ENCODE results near the gene LGALS9.
"Not testable (repeated sequence)": the region's sequence is repeated elsewhere in the genome, so short reads cannot be mapped to it uniquely, and the experiment has no call there.

LGALS9 gene

DNA sequence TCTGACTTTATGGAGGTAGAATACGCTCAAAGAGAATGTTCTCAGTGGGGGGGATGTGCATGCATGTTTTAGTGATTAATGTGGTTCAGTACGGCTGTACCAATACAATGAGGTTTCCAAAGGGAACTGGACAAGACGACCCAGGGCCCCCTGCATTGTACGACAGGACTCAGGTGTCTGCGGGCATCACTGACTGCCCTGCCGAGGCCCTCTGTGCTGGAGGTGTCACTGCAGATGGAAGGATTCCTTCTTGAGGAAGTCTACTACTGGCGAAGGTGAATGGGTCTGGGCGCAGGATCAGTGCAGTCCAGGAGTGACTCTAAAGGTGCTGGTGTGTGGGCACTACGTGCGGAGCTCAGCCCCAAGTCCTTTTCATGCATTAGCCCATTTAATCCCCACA is 3.5 kb upstream of the LGALS9 start:
- no peak for FAIRE-seq
- DNase-seq (ENCODE audit: low spot score), result no peak

DNA sequence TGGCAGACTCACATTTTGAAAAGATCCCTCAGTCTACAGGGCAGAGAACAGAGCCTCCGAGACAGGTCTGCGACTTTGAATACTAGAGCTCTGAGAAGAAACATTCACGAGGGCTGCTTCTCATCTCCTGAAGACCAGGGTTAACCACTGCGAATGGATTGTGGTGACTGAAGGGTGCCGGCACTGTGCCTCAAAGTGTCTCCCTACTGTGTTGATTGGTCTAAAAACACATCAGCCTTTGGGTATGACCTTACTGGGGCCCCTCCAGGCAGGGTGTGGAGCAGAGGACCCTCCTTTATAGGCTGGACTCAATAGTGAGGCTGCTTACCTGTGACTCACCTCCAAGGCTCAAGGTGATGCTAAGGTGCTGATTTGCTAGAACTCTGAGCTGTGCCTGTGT is 2.6 kb upstream of the LGALS9 start:
- DNase-seq (ENCODE audit: low spot score) (no peak), FAIRE-seq (no peak)

DNA sequence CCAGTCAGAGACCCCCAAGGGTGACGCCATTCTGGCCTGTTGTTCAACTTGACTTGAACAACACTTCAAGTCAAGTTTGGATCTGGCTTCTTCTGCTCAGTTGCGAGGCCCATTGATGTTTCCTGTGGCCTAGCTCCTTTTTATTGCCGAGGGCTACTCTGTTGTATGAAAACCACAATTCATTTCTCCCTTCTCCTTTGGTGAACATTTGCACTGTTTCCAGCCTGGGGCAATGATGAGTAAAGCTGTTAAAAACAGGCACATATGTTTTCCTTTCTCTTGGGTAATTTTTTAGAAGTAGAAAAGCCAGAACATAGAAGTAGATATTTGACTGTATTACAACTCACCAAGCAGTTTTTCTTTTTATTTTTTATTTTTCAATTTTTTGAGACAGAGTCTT is 1.7 kb upstream of the LGALS9 start:
- DNase-seq (ENCODE audit: low spot score); FAIRE-seq: not testable (repeated sequence)

DNA sequence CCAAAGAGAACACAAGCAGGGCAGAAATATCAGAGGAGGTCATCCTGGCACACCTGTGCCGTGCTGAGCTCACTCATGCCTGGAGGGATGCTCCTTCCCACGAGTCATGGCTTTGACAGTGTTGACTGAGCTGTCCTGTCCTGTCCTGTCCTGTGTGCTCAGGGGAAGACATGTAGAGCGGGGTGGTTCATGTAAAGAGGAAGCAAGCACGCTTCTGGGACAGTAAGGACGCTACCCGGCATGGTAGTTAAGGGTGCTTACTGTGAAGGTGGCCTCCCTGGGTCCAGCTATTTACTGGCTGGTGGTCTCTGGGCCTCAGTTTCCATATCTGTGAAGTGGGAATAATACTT is 398 bp downstream of the LGALS9 start:
- no peak for DNase-seq (ENCODE audit: low spot score)
- no peak for FAIRE-seq

DNA sequence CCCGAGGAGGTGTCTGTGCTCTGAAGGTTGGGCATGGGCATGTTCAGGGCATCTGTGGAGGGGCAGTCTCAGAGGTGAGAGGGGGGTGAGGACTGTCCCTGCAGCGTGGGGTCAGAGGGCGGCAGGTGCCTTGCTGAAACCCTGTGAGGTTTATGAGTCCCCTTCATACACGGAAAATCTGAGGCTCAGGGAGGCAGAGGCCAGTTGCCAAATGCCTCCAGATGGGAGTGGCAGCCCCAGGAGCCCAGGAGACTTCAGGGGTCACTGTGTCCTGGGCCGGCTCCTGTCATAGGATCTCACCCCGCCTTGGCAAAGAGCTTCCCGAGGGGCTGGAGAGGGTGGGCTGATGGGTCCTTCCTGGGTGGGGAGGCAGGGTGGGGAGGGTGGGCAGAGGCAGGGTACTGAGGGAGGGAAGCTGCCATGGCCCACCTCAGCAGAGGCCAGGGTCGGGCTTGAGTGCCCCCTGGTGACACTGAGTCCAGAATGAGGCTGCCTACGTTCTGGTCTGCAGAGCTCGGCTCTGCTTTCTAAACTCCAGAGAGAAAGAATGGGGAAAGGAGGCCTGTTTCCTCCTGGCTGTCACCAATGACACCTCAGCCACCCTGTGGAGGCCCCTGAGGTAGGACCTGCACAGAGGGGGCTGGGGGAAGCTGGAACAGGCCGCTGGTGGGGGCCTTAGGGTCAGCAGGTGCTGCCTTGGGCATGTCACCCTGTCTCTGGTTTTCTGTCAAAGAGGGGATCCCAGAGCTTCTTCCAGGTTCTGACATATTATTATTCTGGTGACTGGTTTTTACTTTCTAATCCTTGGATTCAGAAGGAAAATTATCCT is 1.1 kb downstream of the LGALS9 start:
- FAIRE-seq (no peak), DNase-seq (ENCODE audit: low spot score) (no peak)

DNA sequence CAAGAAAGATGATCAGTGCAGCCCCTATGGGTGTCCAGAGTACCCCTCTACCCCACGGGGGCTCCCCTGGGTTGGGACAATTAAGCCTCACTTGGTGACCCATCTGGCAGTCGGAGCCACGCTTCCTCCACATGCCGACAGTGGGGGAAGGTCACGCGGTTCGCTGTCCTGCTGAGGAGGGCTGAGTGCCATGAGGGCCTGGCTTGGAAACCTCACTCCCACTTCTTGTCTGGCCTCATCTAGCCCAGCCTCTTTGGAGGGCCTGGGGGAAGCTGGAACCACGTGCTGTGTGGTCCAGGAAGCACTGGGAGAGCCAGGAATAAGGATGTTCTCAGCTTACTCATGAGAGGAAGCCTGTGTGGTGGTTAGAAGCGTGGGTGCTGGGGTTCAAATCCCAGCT is 1.8 kb downstream of the LGALS9 start:
- FAIRE-seq, result not testable (repeated sequence)

DNA sequence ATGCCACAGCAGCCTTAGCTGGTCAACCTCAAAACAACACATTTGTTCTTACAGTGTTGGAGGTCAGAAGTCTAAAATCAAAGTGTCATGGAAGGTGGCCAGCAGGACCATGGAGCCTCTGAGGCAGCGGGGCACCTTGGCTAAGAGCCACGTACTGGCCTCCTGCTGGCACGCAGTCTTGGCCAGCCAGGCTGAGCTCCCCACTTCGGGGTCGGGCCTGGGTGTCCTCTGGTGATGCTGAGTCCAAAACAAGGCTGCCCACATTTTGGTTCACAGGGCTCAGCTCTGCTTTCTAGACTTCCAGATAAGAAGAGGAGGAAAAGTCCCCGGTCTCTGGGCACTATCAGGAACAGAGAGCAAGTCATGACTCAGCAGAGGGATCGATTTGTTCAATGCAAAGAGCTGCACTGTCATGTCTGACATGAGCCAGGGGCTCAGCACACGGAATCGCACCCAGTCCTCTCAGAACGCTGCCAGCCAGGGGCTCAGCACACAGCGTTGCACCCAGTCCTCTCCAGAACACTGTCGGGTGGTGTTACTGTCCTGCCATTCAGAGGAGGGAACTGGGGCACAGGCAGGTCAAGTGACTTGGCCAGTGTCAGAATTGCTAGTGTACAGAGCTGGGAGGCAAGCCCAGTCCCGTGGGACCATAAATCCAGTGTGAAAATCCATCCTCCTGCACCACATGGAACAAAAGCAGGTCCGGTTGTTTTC is 2.5 kb downstream of the LGALS9 start:
- DNase-seq (ENCODE audit: low spot score) (no peak), FAIRE-seq (no peak)

More for the DNA sequence above, 1.8 kb downstream of the LGALS9 start:
- DNase-seq (ENCODE audit: low spot score), result not testable (repeated sequence)

DNA sequence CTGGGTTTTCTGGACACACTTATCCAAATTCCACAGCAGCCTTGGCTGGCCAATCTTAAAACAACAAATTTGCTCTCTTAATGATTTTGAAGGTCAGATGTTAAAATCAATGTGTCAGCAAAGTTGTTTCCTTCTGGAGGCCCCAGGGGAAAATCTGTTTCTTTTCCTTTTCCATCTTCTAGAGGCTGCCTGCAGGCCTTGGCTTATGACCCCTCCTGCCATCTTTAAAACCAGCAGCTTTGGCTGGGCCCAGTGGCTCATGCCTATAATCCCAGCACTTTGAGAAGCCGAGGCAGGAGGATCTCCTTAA is 3.0 kb downstream of the LGALS9 start:
- DNase-seq (ENCODE audit: low spot score) (no peak), FAIRE-seq (no peak)

DNA sequence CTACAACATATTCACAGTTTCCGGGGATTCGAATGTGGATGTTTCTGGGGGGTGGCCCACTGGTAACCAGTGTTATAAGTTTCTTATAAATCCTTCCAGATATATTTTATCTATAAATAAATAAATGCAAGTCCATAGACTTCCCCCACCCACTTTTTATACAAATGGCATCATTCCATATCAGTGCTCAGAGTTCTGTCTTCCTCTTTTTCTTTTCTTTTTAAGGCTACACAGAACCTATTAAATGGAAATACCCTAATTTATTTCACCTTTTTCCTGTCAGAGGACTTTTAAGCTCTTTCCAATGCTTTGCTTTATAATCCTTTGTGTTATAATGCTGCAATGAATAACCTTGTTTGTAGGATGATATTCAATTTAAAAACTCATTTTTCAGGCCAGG is 3.8 kb downstream of the LGALS9 start:
- no peak for DNase-seq (ENCODE audit: low spot score)

DNA sequence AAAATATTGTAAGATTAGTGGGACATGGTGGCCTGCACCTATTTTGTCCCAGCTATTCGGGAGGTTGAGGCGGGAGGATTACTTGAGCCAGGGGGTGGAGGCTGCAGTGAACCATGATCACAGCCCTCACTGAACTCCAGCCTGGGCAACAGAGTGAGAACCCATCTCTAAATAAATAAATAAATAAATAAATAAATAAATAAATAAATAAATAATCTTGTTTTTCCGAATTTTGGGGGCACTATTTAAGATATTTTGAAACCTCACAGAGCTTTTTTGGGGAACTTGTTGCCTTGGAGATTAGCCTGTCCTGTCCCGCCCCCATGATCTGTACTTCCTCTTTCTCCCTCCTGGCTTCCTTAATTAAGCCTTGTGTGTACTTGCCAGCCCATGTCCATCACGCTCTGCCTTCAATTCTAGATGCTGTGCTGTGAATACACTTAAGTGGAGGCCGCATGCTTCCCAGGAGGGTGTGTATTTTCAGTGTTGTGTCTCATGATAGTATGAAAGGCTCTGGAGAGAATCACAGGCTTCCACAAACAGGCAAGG is 4.4 kb downstream of the LGALS9 start:
- DNase-seq (ENCODE audit: low spot score), result no peak
- no peak for FAIRE-seq

More for the DNA sequence above, 3.8 kb downstream of the LGALS9 start:
- FAIRE-seq, result no peak

DNA sequence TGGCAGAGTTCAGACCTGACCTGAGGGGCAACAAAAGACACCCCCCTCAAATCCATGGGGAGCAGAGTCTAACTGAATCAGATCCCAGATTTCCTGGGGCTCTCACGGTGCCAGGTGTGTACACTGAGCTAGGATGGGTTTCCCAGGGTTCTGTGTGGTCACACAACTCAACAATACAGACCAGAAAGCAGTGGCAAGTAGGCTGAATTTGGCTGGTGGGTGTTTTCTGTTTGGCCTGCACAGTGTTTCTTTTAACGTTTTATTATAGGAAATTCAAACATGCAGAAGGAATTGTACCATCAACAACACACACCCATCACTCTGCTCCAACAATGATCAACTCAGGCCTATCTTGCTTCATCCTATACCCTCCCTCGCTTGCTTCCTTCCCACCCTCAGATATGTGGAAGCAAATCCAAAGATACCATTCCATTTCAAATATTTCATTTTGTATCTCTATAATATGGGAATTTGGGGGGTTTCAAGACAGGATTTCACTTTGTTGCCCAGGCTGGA is 5.1 kb downstream of the LGALS9 start:
- FAIRE-seq; DNase-seq (ENCODE audit: low spot score): not testable (repeated sequence)

DNA sequence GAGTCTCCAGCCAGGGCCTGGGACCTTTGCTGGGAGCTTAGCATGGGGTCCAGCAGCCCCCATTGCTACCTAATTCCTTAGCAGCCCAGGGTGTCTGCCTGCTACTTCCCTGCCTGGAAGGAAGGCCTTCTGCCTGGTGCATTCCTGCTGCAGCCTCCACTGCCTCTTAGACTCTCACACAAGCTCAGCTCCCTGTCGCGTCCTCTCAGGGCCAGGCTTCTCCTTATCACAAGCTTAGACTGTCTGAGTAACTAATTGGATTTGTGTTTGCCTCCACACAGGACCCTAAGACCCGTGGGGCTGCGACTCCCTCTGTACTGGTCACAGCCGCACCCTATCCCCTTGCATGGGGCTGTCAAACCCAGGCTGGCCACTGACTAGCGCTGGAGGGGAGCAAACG is 6.8 kb downstream of the LGALS9 start:
- not testable (repeated sequence) for DNase-seq (ENCODE audit: low spot score); FAIRE-seq

DNA sequence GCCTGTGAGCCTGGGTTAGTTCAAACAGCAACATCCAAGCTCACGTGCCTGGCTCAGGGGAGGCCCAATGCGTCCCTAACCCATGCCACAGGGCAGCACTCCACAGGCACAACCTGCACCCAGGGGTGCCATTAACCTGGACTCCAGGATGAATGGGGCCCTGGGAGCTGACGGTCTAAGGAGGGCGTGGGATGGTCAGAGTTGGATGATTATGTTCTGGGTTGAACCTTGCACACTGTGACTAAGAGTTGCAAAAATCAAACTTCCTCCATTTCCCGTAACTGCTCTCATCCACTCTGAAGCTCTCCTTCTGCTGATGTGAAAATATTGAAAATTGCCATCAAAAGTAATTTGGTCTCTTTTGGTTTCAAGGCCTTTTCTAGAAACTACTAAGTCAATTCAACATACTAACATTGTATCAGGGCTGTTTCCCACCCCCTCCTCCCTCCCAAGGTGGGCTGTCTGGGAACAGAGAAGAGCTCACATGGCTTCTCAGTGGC is 7.5 kb downstream of the LGALS9 start:
- not testable (repeated sequence) for DNase-seq (ENCODE audit: low spot score)
- FAIRE-seq, result peak; percentile 56

DNA sequence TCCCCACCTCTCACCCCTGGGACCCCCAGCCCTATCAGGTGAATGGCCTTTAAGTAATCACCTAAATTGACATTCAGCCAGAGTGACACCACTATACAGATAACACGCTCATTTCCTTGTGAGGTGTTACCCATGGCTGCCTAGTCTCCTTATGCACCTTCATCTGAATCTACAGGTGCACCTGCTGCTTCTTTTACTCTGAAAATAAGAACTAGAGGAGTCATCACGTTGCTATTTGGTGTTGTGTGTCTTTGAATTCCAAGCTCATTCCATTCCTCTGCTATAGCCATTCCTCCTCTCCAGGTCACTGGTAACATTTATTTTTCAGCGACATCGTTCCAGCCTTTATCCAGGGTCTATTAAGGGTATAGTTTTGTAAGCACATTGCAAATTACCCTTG is 9.8 kb downstream of the LGALS9 start:
- DNase-seq (ENCODE audit: low spot score), result no peak
- no peak for FAIRE-seq

DNA sequence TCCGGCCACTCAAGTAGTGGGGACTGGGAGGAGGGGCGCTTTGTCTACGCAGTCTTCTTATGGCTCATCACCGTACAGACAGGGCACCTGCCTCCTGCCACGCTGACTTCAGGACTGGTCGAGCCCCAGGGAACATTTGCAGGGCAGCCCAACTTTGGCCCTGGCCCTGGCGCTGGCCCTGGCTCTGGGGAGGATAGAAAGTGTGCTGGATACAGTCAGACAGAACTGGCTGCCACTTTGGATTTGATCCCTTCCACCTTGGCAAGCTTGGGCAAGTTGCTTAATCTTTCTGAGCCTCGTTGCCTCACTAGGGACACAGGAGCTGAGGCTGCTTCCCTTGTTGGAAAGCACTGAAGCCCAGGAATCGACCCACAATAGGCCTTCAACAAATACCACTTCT is 13.6 kb downstream of the LGALS9 start:
- no peak for DNase-seq (ENCODE audit: low spot score)
- no peak for FAIRE-seq

DNA sequence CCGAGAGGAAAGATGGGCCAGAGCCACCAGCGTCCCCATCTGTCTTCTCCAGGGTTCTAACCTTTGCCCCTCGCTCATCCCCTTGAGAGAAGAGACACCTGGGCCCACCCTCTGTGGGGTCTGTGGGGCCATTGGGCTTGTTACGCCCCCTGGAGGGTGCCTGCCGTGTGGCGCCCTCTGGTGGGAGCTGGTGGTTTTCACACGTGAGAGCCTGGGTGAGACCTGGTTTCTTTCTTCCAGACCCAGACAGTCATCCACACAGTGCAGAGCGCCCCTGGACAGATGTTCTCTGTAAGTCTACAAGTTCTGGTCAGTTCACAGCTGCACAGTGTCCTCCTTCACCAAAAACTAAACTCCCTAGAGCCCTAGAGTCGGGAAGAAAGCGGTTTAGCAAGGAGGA is 14.6 kb downstream of the LGALS9 start:
- not testable (repeated sequence) for DNase-seq (ENCODE audit: low spot score)
- FAIRE-seq, result peak; percentile 84

DNA sequence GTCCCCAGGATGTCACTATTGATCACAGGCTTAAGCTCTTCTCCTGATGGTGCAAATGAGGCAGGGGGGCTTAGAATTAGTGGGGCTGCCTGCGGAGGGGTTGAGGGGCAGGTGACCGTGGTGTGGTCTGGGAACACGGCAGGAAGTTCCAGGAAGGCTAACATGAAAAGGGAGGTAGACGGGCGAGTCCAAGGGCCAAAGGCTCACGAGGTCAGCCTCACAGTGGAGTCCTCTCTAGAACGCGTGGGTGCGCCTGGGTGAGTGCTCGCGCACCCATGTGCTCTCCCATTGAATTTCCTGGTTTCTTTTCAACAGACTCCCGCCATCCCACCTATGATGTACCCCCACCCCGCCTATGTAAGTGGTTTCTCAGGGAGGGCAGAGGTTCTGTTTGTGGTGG is 15.2 kb downstream of the LGALS9 start:
- DNase-seq (ENCODE audit: low spot score) (no peak), FAIRE-seq (no peak)

DNA sequence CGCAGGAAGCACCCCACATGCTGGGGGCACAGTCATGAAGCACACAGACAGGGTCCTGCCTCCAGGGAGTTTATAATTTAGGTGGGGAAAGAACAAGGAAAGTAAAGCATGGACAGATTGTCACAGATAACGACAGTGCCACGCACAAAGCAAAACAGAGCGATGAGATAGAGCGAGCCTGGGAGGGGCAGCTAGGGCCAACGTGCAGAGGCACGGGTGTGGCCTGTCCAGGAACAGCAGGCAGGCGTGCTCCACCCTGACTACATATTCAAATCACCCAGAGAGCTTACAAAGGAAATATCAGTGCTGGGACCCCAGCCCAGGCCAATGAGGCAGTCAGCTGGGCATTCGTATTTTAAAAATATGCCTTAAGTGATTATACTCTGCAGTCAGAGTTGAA is 16.8 kb downstream of the LGALS9 start:
- FAIRE-seq (no peak), DNase-seq (ENCODE audit: low spot score) (no peak)

DNA sequence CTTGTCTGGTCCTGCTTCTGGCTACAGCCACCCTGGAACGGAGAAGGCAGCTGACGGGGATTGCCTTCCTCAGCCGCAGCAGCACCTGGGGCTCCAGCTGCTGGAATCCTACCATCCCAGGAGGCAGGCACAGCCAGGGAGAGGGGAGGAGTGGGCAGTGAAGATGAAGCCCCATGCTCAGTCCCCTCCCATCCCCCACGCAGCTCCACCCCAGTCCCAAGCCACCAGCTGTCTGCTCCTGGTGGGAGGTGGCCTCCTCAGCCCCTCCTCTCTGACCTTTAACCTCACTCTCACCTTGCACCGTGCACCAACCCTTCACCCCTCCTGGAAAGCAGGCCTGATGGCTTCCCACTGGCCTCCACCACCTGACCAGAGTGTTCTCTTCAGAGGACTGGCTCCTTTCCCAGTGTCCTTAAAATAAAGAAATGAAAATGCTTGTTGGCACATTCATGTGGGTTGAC is 18.2 kb downstream of the LGALS9 start:
- FAIRE-seq; DNase-seq (ENCODE audit: low spot score): not testable (repeated sequence)

DNA sequence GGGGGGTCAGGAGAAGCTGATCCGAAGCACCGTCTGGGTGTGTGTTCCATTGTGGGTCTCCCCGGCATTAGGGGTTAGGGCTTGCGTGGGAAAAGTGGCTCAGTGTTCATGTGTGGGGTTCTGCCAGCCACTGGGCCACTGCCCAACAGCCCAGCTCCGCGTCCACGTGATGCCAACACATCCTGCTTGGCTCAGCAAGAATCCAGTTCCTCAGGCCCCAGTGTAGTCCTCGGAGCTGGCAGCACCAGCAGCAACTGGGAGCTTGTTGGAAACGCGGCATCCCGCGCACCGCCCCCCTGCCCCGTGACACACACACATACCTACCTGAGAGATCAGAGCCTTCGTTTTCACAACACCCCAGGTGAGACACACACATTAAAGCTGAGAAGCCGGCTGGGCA is 18.9 kb downstream of the LGALS9 start:
- no peak for DNase-seq (ENCODE audit: low spot score)
- no peak for FAIRE-seq

DNA sequence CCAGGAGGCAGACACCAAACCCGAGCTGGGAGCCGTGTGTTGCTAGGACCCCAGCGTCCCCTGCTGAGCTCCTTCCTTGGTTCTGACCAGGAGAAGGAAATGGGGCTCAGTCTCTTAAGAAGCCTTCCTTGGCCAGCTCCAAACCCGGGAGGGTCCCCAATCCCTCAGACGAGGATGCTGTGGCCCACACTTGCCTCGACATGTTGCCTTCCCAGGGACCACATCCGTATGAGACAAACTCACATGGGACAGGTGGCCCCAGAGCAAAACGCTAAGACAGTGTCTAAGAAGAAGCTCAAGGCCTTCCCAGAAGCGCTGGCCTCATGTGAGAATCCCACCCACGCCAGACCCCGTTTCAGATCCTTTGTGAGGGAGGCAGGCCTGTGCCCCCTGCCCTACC is 19.8 kb downstream of the LGALS9 start:
- FAIRE-seq (no peak), DNase-seq (ENCODE audit: low spot score) (no peak)
